Measurements from ENCODE around the gene PCBP1. TPM values are rescaled to one million over a fixed set of nuclear protein-coding genes. Genes with fewer than 3 reads are reported as not detected.

Gene PCBP1
- total RNA-seq, 4 donors from 2014 or later: 189 to 236 (median 222) TPM

- H3K36me3 ChIP-seq: no peaks in the 10 kb centered on the region
- H3K27me3 ChIP-seq: no peaks in the 10 kb centered on the region
- TF ChIP-seq, protein P1, sequence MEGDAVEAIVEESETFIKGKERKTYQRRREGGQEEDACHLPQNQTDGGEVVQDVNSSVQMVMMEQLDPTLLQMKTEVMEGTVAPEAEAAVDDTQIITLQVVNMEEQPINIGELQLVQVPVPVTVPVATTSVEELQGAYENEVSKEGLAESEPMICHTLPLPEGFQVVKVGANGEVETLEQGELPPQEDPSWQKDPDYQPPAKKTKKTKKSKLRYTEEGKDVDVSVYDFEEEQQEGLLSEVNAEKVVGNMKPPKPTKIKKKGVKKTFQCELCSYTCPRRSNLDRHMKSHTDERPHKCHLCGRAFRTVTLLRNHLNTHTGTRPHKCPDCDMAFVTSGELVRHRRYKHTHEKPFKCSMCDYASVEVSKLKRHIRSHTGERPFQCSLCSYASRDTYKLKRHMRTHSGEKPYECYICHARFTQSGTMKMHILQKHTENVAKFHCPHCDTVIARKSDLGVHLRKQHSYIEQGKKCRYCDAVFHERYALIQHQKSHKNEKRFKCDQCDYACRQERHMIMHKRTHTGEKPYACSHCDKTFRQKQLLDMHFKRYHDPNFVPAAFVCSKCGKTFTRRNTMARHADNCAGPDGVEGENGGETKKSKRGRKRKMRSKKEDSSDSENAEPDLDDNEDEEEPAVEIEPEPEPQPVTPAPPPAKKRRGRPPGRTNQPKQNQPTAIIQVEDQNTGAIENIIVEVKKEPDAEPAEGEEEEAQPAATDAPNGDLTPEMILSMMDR (IDR thresholded peaks at IDR 0.05): no peak
- TF ChIP-seq POLR2A (IDR thresholded peaks at IDR 0.05) (no peak), POLR2AphosphoS5 (IDR thresholded peaks at IDR 0.05) (no peak), EP300 (IDR thresholded peaks at IDR 0.05) (no peak)
- H3K4me3 ChIP-seq: no peak overlapping the region
- no peaks in the 10 kb centered on the region for H3K9me3 ChIP-seq
- 86% methylated on average over 4 of the region's 4 CpGs for WGBS
- no peak for DNase-seq (ENCODE audit: low spot score in 2 of 2)
- H3K27ac ChIP-seq: peak overlapping the region; percentile 100
- peaks cover 39% of the 10 kb centered on the region for H3K4me1 ChIP-seq
Observed at GRCh38 chr2:70122470-70122869, 35.2 kb downstream of the PCBP1 start.

- no peaks in the 10 kb centered on the region for H3K36me3 ChIP-seq
- H3K4me3 ChIP-seq: peak overlapping the region; percentile 74
- TF ChIP-seq, protein P1 (IDR thresholded peaks at IDR 0.05): no peak
- no peak for TF ChIP-seq POLR2AphosphoS5 (IDR thresholded peaks at IDR 0.05)
- no peak for TF ChIP-seq POLR2A (IDR thresholded peaks at IDR 0.05)
- TF ChIP-seq EP300 (IDR thresholded peaks at IDR 0.05): no peak
- peak; percentile 83 to 89 for DNase-seq (ENCODE audit: low spot score in 2 of 2)
- H3K27me3 ChIP-seq: no peaks in the 10 kb centered on the region
- H3K4me1 ChIP-seq: peaks cover 45% of the 10 kb centered on the region
- H3K9me3 ChIP-seq: no peaks in the 10 kb centered on the region
- 42% methylated on average over 19 of the region's 20 CpGs for WGBS
- H3K27ac ChIP-seq: peak overlapping the region; percentile 100
Observed at GRCh38 chr2:70123051-70123828, 36.0 kb downstream of the PCBP1 start.

- H3K36me3 ChIP-seq: no peaks in the 10 kb centered on the region
- peak overlapping the region; percentile 100 for H3K27ac ChIP-seq
- H3K4me3 ChIP-seq: peak overlapping the region; percentile 74
- H3K4me1 ChIP-seq: peaks cover 46% of the 10 kb centered on the region
- no peak for DNase-seq (ENCODE audit: low spot score in 2 of 2)
- TF ChIP-seq EP300 (IDR thresholded peaks at IDR 0.05) (no peak), POLR2A (IDR thresholded peaks at IDR 0.05) (no peak)
- TF ChIP-seq, protein P1 (IDR thresholded peaks at IDR 0.05): no peak
- WGBS: 17% methylated on average over 11 of the region's 11 CpGs
- H3K9me3 ChIP-seq: no peaks in the 10 kb centered on the region
- no peaks in the 10 kb centered on the region for H3K27me3 ChIP-seq
Observed at GRCh38 chr2:70123829-70124116, 36.5 kb downstream of the PCBP1 start.

DNA sequence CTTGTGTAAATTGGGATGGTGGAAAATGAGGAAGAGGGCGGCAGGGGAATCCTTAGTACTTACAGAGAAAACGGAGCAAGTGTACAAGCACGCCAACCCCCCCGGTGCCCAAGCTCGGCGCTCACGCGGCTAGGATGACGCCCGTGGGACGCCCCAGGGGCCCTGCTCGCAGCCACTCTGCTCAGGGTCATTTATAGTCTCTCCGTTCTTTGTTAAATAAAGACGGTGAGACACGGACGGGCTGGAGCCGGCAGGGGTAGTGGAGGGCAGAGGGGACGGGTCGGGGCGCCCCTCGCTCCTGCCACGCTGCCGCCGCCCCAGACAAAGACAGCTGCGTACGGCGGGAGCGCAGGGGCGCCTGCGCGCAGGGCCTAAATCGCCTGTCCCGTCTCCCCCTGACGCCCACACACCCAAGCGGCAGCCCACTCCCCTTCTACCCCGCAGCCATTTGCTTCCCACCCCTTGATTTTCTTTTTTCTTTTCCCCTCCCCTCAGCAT lies 37.8 kb downstream of the PCBP1 start:
- Histone ChIP-seq H3K27ac (peak overlapping the region; percentile 100), H3K9me3 (no peaks in the 10 kb centered on the region), H3K27me3 (no peaks in the 10 kb centered on the region), H3K36me3 (no peaks in the 10 kb centered on the region), H3K4me1 (peaks cover 46% of the 10 kb centered on the region), H3K4me3 (peak overlapping the region; percentile 74)
- TF ChIP-seq EP300 (IDR thresholded peaks at IDR 0.05): no peak
- TF ChIP-seq, protein P1 (IDR thresholded peaks at IDR 0.05): no peak
- TF ChIP-seq POLR2AphosphoS5 (IDR thresholded peaks at IDR 0.05): peak in 1 of 3 donors; percentile 40
- peak in 1 of 2 donors; percentile 52 for TF ChIP-seq POLR2A (IDR thresholded peaks at IDR 0.05)
- under 1% methylated on average over 36 of the region's 36 CpGs for WGBS
- peak; percentile 87 to 90 for DNase-seq (ENCODE audit: low spot score in 2 of 2)

GRCh38 chr2:70125498-70125898 lies 38.2 kb downstream of the PCBP1 start:
- Histone ChIP-seq H3K9me3 (no peaks in the 10 kb centered on the region), H3K27me3 (no peaks in the 10 kb centered on the region), H3K4me1 (peaks cover 46% of the 10 kb centered on the region), H3K27ac (peak overlapping the region; percentile 100), H3K4me3 (peak overlapping the region; percentile 74), H3K36me3 (no peaks in the 10 kb centered on the region)
- DNase-seq (ENCODE audit: low spot score in 2 of 2): no peak
- no peak for TF ChIP-seq POLR2AphosphoS5 (IDR thresholded peaks at IDR 0.05)
- no peak for TF ChIP-seq EP300 (IDR thresholded peaks at IDR 0.05)
- TF ChIP-seq POLR2A (IDR thresholded peaks at IDR 0.05): no peak
- TF ChIP-seq, protein P1 (IDR thresholded peaks at IDR 0.05): no peak
- 67% methylated on average over 13 of the region's 13 CpGs for WGBS
